NCI-H2227 treated with DMSO at 0.1 percent for 48 hours (cell line): Measurements from ENCODE around the gene CHCHD1.
"Not testable (repeated sequence)": the region's sequence is repeated elsewhere in the genome, so short reads cannot be mapped to it uniquely, and the experiment has no call there.

Source experiments
- DNase-seq: peaks from one replicate; lab custom pipeline; 2025; lab: John Stamatoyannopoulos, UW

CHCHD1 gene

GRCh38 chr10:73813333-73813732, 31.5 kb downstream of the CHCHD1 start:
- DNase-seq, result no peak

GRCh38 chr10:73814276-73814895, 32.5 kb downstream of the CHCHD1 start:
- DNase-seq, result no peak

- no peak for DNase-seq
These were observed 33.3 kb downstream of the CHCHD1 start for GRCh38 chr10:73814896-73815718.

GRCh38 chr10:73815719-73816030, 33.8 kb downstream of the CHCHD1 start:
- DNase-seq, result no peak

- DNase-seq, result no peak
These were observed 35.3 kb downstream of the CHCHD1 start for GRCh38 chr10:73816917-73817729.

- DNase-seq, result no peak
These were observed 36.0 kb downstream of the CHCHD1 start for GRCh38 chr10:73817826-73818225.

GRCh38 chr10:73818402-73818801, 36.6 kb downstream of the CHCHD1 start:
- no peak for DNase-seq

- no peak for DNase-seq
These were observed 37.2 kb downstream of the CHCHD1 start for GRCh38 chr10:73819081-73819480.

GRCh38 chr10:73819513-73820093, 37.8 kb downstream of the CHCHD1 start:
- DNase-seq, result no peak

GRCh38 chr10:73823391-73823790, 41.5 kb downstream of the CHCHD1 start:
- DNase-seq, result no peak

GRCh38 chr10:73824146-73824725, 42.4 kb downstream of the CHCHD1 start:
- DNase-seq, result no peak

- no peak for DNase-seq
These were observed 45.7 kb downstream of the CHCHD1 start for GRCh38 chr10:73827346-73828089.

- no peak for DNase-seq
These were observed 46.3 kb downstream of the CHCHD1 start for GRCh38 chr10:73828161-73828560.

- DNase-seq, result not testable (repeated sequence)
These were observed 47.2 kb downstream of the CHCHD1 start for GRCh38 chr10:73829090-73829489.
